Stimulated activated CD8-positive, alpha-beta memory T cell treated with anti-CD3 and anti-CD28 coated beads, Interleukin-15, amount 100 ng/mL, for 1 hour (primary cell): Measurements from ENCODE around the gene CCDC185.

Source experiments
- DNase-seq: peaks from one replicate; pipeline ENCODE4 v3.0.0-alpha.2; 2020; ENCODE audit warnings: low read depth

Gene CCDC185

DNA sequence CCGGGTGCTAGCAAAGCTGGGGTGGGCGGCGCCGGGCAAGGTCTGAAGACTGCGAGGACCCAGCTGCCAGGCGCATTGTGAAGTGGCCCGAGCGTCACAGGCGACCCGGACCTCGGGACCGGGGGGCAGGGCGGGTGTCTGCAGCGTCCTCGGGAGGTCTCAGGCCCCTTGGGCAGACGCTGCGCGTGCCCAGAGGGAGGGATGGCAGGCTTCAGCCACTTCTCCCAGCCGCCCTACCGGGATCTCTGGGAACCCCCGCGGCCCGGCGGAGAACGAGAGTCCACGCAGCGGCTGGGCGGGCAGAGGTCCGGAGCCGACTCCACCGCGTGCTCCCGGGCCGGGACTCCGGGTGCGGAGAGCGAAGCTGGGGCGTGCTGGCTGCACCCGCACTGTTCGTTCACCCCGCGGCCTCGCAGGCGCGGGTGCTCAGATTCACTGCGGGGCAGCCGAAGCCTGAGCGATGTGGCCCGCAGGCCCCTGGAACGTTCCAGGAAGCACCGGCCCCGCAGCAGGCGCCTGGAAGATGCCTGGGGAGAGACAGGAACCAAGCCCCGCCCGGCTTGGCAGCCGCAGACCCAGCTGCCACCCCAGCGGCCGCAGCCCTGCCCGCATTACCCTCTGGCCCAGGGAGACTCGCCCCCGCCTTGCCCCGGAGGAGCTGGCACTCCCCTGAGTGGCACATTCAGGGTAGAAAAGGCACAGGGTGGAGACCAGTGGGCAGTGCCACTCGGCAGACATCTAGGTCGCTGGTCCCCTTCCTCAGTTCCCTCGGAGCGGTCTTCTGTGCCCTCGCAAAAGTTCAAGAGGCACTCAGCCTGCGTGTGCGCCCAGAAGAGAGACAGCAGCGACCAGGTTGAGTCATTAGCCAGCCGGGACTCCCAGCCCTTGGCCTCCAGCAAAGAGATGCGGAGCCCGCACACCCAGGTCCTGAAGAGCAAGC lies at the start of gene CCDC185:
CCDC185 (plus strand) TSS at position 141 of the 940 bp plus-strand sequence; CDS start at position 202, 61 bp downstream.
- DNase-seq: no peak

DNA sequence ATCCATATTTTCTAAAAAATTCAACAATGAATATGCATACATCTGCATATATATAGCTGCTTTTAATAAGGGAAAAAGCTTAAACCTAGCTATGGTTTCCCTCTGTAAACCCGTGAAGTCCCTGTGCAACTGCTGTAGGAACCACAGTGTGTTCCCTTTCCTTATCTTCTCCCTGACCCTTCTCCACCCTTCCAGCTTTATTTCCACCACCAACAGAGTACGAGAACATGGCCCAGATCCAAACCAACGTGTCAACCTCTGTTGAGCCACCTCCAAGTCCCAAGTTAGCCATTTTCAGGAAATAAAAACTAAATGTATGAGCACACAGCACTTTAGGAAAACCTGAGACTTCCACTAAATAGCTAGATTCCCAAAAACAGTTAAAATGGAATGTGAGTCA lies 49.5 kb upstream of the CCDC185 start:
- DNase-seq: no peak

- DNase-seq: no peak
These were observed 48.7 kb upstream of the CCDC185 start for GRCh38 chr1:223344491-223344890.

GRCh38 chr1:223345720-223346119 lies 47.5 kb upstream of the CCDC185 start:
- no peak for DNase-seq

DNA sequence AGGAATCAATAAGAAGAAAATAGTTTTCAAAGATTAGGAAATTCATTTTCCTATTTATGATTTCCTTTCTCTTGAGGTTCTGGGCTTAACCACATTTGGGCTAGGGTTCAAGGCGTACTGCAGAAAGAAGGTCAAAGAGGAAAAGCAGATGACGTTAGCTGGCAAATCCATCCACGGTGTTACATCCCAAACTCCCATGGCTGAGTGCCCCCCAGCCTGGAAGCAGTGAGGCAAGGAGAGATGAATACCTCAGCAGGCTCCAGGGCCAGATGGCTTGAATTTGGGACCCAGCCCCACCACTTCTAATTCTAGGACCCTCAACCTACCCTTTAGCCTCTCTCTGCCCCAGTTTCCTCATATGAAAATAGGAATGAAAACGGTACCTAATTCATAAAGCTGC lies 46.9 kb upstream of the CCDC185 start:
- DNase-seq: no peak

DNA sequence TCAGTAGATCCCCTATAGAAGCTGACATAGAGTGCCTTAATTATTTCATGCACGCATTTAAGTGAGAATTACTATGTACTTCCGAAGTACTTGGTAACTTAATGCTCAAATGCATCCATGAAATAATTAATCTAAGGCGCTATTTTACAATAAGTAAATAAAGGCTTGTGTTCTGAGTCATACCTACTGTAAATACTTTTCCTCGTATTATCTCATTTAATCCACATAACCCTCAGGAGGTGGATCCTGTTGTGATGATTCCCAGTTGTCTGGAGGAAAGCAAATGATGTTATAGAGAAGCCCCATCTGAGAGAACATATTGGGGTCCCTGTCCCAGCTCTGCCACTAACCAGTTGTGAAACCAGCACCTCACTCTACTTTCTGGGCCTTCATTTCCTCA lies 45.6 kb upstream of the CCDC185 start:
- no peak for DNase-seq

GRCh38 chr1:223348439-223348838 lies 44.8 kb upstream of the CCDC185 start:
- DNase-seq: no peak

DNA sequence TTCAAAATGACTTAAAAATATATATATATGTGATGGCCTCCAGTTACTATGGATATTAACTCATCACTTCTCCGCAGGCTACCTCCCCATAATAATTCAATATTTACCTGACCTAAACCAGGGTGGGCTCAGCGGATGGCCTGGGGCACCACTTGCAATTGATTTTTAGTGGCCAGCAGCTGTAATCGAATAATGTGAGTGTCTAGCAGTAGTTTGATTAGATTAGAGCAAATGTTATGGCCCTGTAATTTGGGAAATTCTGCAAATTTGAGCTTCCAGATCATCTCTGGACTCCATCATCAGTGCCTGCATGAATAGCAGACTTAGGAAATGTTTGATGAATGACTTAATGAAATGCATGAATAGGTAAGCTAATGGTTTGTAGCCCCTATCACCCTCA lies 44.0 kb upstream of the CCDC185 start:
- no peak for DNase-seq

DNA sequence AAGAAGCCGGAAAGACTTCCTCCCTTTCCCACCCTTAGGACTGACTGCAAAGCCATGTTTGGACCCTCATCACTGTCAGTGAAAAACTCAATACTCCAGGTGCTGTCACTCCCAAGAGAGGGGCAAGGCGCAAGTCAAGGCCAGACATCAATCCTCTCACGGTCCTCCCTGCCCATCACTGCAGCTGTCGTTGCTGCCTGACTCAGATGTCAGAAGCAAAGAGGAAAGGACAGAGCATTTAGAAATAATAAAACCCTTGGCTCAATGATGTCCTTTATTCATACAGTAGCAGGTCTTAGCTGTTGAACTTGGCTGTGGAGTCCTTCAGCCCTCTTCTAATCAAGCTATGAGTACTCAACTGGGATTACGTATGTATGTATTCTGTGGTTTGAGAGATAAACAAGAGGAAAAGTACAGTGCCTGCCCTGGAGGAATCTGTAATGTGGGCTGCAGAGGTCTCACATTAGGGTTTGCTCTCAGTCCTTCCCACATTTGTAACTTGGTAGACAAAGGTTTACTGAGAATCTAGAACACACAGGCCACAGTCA lies 42.8 kb upstream of the CCDC185 start:
- DNase-seq: no peak

DNA sequence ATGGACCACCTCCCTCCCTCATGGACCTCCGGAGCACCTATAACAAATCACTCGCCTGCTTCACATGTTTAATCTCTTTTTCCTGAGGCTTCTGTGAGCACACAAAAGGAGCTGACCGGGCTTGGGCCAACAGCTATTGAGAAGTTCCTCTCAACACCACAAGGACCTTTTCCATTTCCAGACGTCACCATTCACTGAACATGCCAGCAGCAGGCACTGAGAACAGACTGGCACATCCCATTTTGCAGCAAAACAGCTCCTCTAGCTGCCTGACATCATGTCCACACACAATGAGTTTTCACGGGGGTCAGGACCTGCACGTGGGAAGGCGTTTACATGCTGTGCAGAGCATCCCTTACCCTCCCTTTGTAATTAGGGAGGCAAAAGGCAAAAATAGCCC lies 40.3 kb upstream of the CCDC185 start:
- DNase-seq: no peak

GRCh38 chr1:223353939-223354338 lies 39.3 kb upstream of the CCDC185 start:
- no peak for DNase-seq

DNA sequence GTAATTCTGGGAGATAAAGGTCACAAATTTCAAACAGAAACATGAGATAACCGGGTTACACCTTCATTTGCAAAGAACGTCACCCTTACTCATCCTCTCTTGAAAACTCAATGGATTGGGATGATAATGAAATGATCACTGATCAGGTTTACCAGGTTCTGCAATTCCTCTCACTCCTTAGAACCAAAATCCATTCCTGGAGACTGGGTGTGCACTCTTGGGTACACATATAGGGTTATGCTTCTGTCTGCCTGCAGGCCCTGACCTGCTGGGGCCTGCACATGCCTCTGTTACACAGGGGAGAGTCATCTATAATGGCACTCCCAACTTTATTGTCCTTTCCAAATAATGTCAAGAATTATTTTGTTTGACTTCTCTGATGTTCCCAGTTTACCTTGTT lies 37.5 kb upstream of the CCDC185 start:
- no peak for DNase-seq

GRCh38 chr1:223358826-223359225 lies 34.4 kb upstream of the CCDC185 start:
- no peak for DNase-seq

- DNase-seq: no peak
These were observed 30.0 kb upstream of the CCDC185 start for GRCh38 chr1:223363057-223363855.

GRCh38 chr1:223363856-223364684 lies 29.1 kb upstream of the CCDC185 start, which contains the start of gene SUSD4:
SUSD4 (minus strand) TSS chr1:223364176; CDS start chr1:223363425, 751 bp downstream.
- DNase-seq: peak; percentile 36

- DNase-seq: no peak
These were observed 28.4 kb upstream of the CCDC185 start for GRCh38 chr1:223364685-223365382.

DNA sequence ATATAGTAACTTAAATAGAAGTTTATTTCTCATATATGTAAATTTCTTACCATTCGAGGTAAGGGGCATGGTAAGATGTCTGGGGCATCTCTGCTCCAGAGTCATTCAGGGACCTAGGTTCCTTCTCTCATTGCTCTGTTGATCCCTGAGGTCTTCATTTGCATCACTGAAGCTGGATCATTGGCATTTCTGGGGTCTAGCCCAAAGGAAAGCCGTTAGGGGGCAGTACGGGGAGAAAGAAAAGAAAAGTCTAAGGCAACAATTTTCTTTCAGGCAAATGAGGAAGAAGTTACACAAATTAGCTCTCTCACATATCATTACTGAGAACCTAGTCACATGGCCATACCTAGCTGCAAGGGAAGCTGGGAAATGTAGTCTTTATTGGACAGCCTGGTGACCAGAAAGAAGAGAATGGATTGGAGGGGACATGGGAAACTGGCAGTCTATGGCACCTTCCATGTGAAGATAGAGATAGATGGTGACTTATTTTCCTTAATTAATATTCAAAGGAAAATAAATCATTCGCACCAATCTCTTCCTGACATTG lies 19.1 kb upstream of the CCDC185 start:
- DNase-seq: no peak

- DNase-seq: no peak
These were observed 14.5 kb upstream of the CCDC185 start for GRCh38 chr1:223378754-223379153.

GRCh38 chr1:223386013-223386412 lies 7.2 kb upstream of the CCDC185 start:
- DNase-seq: no peak

- DNase-seq: no peak
These were observed 2.6 kb upstream of the CCDC185 start for GRCh38 chr1:223390618-223391017.

DNA sequence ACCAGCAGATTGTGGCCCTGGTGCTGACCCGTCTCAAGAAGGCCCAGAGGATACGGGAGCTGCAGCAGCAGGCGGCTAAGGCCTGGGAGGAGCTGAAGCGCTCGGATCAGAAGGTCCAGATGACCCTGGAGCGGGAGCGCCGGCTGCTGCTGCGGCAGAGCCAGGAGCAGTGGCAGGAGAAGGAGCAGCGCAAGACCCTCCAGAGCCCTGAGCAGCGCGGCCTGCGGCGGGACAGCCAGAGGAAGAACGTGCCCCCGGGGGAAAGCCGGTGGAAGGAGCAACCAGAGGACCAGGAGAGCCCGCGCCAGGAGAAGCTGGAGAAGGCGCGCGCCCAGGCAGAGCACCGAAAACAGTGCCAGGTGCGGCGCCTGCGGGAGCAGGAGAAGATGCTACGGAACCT lies 1.0 kb downstream of the CCDC185 start:
- no peak for DNase-seq
